GM19395 (cell line): ENCODE measurements around the gene ARHGEF2.

Experiments used
- ATAC-seq: cut with Tn5 transposase; IDR thresholded peaks from one replicate; pipeline ENCODE4 v1.9.1; 2021; ENCODE audit warnings: mild to moderate bottlenecking, moderate library complexity; ENCODE audit not compliant: unreplicated experiment

ARHGEF2 gene

GRCh38 chr1:155913969-155914757, 64.2 kb downstream of the ARHGEF2 start:
- ATAC-seq, result no peak

GRCh38 chr1:155912056-155912536, 66.3 kb downstream of the ARHGEF2 start:
- ATAC-seq, result no peak

GRCh38 chr1:155911156-155912055, 66.9 kb downstream of the ARHGEF2 start, which contains the start of gene RIT1:
RIT1 (minus strand) TSS chr1:155911349; CDS start chr1:155910761, 588 bp downstream.
- ATAC-seq, result peak; percentile 82

- ATAC-seq, result no peak
These were observed 67.7 kb downstream of the ARHGEF2 start for GRCh38 chr1:155910621-155911121.

GRCh38 chr1:155909894-155910293, 68.5 kb downstream of the ARHGEF2 start:
- ATAC-seq, result no peak

- ATAC-seq, result no peak
These were observed 74.1 kb downstream of the ARHGEF2 start for GRCh38 chr1:155904261-155904660.

- ATAC-seq, result no peak
These were observed 78.2 kb downstream of the ARHGEF2 start for GRCh38 chr1:155900161-155900560.

GRCh38 chr1:155899683-155900082, 78.7 kb downstream of the ARHGEF2 start:
- no peak for ATAC-seq

GRCh38 chr1:155898888-155899287, 79.5 kb downstream of the ARHGEF2 start:
- ATAC-seq, result no peak

- no peak for ATAC-seq
These were observed 80.6 kb downstream of the ARHGEF2 start for GRCh38 chr1:155897746-155898145.
